ENCODE measurements around the gene CDKN3. TPM values are rescaled to one million over a fixed set of nuclear protein-coding genes. Genes with fewer than 3 reads are reported as not detected.

CDKN3 gene, protein sequence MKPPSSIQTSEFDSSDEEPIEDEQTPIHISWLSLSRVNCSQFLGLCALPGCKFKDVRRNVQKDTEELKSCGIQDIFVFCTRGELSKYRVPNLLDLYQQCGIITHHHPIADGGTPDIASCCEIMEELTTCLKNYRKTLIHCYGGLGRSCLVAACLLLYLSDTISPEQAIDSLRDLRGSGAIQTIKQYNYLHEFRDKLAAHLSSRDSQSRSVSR
- total RNA-seq, result 28.6 and 82.9 TPM in 2 replicates

DNA sequence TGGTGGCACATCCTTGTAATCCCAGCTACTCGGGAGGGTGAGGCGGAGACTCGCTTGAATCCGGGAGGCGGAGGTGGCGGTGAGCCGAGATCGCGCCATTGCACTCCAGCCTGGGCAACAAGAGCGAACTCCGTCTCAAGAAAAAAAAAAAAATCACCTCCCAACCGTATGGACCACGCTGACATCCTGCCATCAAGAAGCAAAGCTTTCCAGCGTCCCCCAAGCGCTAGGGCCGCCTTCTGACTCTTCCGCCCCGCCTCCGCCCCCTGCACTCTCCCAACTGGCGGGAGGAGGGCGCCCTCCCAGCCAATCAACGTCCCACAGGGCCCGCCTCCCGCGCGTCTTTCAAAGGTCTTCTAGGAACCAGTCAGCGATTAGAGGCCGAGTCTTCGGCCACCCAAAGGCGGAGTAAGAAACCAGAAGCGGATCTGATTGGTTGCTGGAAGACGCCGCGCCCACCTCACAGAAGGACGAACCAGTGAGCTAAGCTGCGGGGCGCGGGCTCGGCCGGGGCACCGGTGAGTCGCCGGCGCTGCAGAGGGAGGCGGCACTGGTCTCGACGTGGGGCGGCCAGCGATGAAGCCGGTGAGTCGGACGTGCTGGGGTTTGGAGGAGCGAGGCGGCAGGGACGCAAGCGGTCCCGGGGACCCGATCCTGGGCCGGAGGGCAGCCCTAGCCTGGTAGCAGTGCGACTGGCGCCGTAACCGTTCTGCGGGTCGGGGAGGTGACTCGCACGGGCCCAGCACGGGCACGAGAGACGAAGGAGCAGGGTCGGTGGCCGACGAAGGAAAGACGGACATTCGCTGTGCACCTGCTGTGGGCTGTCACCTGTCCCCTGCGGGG lies at the start of gene CDKN3:
CDKN3 (plus strand) TSS at position 515 of the 843 bp plus-strand sequence; CDS start at position 577, 62 bp downstream.

DNA sequence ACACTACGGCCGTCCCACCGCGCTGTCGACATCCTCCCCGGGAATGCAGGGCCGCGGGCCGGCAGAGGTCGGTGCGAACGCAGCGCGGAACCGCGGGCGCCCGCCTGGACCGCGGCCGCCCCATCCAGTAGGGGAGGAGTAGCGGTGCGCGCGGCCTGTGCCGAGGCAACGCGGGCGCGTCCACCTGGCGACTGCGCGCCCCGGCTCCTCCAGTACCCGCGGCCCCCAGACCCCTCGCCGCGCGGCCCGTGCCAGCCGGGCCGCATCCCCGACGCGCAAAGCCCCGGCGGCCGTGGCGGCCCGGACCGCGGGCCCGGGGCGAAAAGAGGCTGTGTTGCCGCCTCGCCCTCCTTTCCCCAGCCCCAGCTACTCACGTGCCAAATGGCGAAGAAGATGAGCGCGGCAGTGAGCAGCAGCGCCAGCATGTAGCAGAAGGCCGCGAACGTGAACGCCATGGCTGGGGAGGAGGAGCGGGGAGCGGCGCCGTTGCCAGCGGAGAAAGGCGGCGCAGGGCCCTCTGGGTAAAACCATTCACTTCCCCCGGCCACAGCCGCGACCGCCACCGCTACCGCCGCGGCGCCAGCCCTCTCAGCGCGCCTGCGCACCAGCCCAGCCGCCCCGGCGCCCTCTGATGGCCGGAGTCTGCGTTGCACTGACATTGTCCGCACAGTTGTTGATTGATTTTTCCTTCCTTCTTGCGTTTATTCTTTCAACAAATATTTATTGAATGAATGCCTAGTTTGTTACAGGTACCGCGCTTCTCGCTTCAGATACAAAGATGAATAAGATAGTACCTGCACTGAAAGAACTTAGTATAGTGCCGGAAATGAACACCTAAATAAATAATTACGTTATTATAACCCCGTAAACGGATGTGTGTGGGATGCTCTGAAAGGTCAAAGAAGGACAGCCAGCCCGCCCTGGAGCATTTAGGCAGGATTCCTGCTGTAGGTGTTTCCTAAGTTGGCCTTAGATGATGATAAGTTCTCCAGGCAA lies 44.4 kb downstream of the CDKN3 start, which contains the start of gene CNIH1:
CNIH1 (minus strand) TSS at position 502 of the 996 bp plus-strand sequence; CDS start at position 455, 47 bp downstream.

Other genes starting within 250 kb of the CDKN3 start
- gene CNIH1, start 44.4 kb downstream of the CDKN3 start, total RNA-seq, result 33.5 and 128 TPM in 2 replicates
- gene GMFB, start 92.0 kb downstream of the CDKN3 start, total RNA-seq, result 46.5 and 57.7 TPM in 2 replicates
- 8.4 and 11.8 TPM in 2 replicates for gene CGRRF1, start 112.9 kb downstream of the CDKN3 start, total RNA-seq
- gene SAMD4A, start 170.1 kb downstream of the CDKN3 start, total RNA-seq, result 25.7 and 120 TPM in 2 replicates

All from bladder microvascular endothelial cell (primary cell).